Pancreas (tissue), 10 donors: ENCODE measurements around the gene SH3BGRL3. TPM values are rescaled to one million over a fixed set of nuclear protein-coding genes. Genes with fewer than 3 reads are reported as not detected.

Source experiments
- ATAC-seq, 4 donors: fragments of 200-7000 bp; cut with Tn5 transposase; one replicate each; pipeline versions ENCODE4 v1.8.0 to v1.9.1; 2020; ENCODE audit warnings: mild to moderate bottlenecking in 4 of 4, moderate library complexity in 4 of 4
- DNase-seq, 6 donors: peaks; one replicate each; pipeline ENCODE4 v3.0.0-alpha.2; 2020
- FAIRE-seq: peaks from 2 replicates; lab custom pipeline; 2012; peaks lifted over from hg19 to GRCh38; lab: Jason Lieb, UNC
- H3K27ac ChIP-seq, 4 donors: fragments of 200-600 bp; sonication (generic); 1 replicate in 3 of 4; 2 replicates in 1 of 4; pipeline versions ENCODE4 v1.5.0 to v1.8.0; 2020
- H3K27me3 ChIP-seq, 4 donors: fragments of 200-600 bp; one replicate each; pipeline ENCODE4 v1.8.0; 2021
- H3K36me3 ChIP-seq, 3 donors: fragments of 200-600 bp; sonication (generic) in 1 of 3; one replicate each; pipeline versions ENCODE4 v1.5.0 to v1.8.0; 2020 to 2021
- H3K4me1 ChIP-seq, 3 donors: fragments of 200-600 bp; one replicate each; pipeline ENCODE4 v1.8.0; 2021
- H3K4me3 ChIP-seq, 4 donors: fragments of 200-600 bp; sonication (generic) in 2 of 4; one replicate each; pipeline versions ENCODE4 v1.5.0 to v1.8.0; 2020 to 2021
- H3K9me3 ChIP-seq, 4 donors: fragments of 200-600 bp; one replicate each; pipeline ENCODE4 v1.8.0; 2021
- WGBS, 2 donors: extraction: QIAGEN DNeasy Blood & Tissue Kit; methylation state at CpG; one replicate each; pipeline ENCODE4 v1.1.7; 2013; 5-methylcytosine and 5-hydroxymethylcytosine counted together
- intact Hi-C, 3 donors: fragments of 100-400 bp; cut with DNase I; formaldehyde crosslinking; loops; one replicate each; pipeline versions ENCODE4 v1.11.1 to v1.14.2; 2022
- polyA plus RNA-seq, 2 donors: library from polyadenylated mRNA; stranded (reverse); fragments of 200-250 nt; gene quantifications; one replicate each; pipeline ENCODE4 v1.2.3, GENCODE V29; 2013
- total RNA-seq, 6 donors: library from RNA; stranded (reverse); fragmentation: NEBNext Ultra II Directional in 4 of 6; extraction: Animal tissue kit (Norgen Biotek cat#: 25700) in 4 of 6; gene quantifications; one replicate each; pipeline versions ENCODE4 v1.2.1 to v1.2.4, GENCODE V29; 2021 to 2023
- TF ChIP-seq, protein P1 (sequence below), 4 donors: fragments of 200-600 bp; sonication (generic) in 3 of 4; IDR thresholded peaks; one replicate each; pipeline versions ENCODE4 v1.5.0 to v1.8.0; 2021; ENCODE audit warnings: antibody characterized with exemption in 4 of 4
- donor health status: healthy with polysubstance abuse.
- donor health status: DM: no; HTN: no; CAD: no; lungs with moderate emphysema.
- donor health status: DM: no; HTN: no; CAD: no.
- donor health status: control.
- donor health status: control.
- donor health status: Bipolar disorder and iron deficiency.
- donor health status: DM: yes; HTN: yes; CAD: no.
- donor health status: DM: no; HTN: no; CAD: no.
- donor health status: DM: no; HTN: no; CAD: no.
- donor health status: DM: yes; HTN: yes; CAD: no.

SH3BGRL3 gene
- total and polyA plus RNA-seq, 8 donors, result 29.1 to 109 (median 55.9) TPM

DNA sequence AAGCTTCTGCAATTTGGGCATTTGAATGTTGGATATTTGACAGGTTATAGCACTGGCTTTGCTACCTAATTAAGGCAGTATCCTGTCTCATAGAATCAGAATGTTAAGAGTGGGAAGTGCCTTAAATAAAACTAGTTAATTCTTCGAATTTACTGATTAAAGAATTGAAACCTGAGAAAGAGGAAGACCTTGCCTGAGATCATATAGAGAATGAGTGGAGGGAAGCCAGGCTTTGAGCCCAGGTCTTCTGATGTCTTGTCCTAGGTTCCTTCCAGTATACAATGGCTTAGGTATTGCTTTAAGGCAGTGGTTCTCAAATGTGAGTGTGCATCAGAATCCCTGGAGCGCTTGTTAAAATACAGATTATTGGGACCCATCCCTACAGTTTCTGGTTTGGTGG lies 20.9 kb upstream of the SH3BGRL3 start:
- Histone ChIP-seq H3K27me3 (no peaks in the 10 kb centered on the region), H3K36me3 (peaks cover 3 to 14% (median 5%) of the 10 kb centered on the region in 3 donors), H3K9me3 (no peaks in the 10 kb centered on the region), H3K27ac (no peak overlapping the region), H3K4me1 (no peaks in the 10 kb centered on the region), H3K4me3 (no peak overlapping the region)
- DNase-seq (no peak), ATAC-seq (no peak), FAIRE-seq (no peak)
- intact Hi-C loops, result no loop called here
- 77 to 79% methylated on average over 2 of the region's 2 CpGs for WGBS, 2 donors
- TF ChIP-seq, protein P1, sequence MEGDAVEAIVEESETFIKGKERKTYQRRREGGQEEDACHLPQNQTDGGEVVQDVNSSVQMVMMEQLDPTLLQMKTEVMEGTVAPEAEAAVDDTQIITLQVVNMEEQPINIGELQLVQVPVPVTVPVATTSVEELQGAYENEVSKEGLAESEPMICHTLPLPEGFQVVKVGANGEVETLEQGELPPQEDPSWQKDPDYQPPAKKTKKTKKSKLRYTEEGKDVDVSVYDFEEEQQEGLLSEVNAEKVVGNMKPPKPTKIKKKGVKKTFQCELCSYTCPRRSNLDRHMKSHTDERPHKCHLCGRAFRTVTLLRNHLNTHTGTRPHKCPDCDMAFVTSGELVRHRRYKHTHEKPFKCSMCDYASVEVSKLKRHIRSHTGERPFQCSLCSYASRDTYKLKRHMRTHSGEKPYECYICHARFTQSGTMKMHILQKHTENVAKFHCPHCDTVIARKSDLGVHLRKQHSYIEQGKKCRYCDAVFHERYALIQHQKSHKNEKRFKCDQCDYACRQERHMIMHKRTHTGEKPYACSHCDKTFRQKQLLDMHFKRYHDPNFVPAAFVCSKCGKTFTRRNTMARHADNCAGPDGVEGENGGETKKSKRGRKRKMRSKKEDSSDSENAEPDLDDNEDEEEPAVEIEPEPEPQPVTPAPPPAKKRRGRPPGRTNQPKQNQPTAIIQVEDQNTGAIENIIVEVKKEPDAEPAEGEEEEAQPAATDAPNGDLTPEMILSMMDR (IDR thresholded peaks at IDR 0.05), result no peak

DNA sequence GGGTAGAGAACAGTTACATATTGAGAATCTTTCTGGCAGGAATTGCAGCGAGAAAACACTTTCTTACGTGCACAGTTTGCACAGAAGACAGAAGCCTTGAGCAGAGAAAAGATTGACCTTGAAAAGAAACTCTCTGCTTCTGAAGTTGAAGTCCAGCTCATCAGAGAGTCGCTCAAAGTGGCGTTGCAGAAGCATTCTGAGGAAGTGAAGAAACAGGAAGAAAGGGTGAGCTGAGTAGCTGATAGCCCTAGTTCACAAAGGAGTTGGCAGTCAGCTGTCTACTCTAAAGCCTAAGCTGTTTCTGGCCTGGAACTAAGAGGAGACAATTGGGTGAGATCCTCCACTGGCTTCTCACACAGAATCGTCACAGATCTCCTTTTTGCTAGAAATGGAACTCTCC lies 20.3 kb upstream of the SH3BGRL3 start:
- Histone ChIP-seq H3K27me3 (no peaks in the 10 kb centered on the region), H3K27ac (no peak overlapping the region), H3K4me3 (no peak overlapping the region), H3K4me1 (no peaks in the 10 kb centered on the region), H3K9me3 (no peaks in the 10 kb centered on the region), H3K36me3 (peaks cover 3 to 14% (median 5%) of the 10 kb centered on the region in 3 donors)
- TF ChIP-seq, protein P1 (IDR thresholded peaks at IDR 0.05), result no peak
- no peak for FAIRE-seq
- ATAC-seq, result peak in 2 of 4 donors; percentile 34 to 71
- WGBS, 2 donors, result 89 to 96% methylated on average over 5 of the region's 5 CpGs
- no peak for DNase-seq
- intact Hi-C loops, result no loop called here

DNA sequence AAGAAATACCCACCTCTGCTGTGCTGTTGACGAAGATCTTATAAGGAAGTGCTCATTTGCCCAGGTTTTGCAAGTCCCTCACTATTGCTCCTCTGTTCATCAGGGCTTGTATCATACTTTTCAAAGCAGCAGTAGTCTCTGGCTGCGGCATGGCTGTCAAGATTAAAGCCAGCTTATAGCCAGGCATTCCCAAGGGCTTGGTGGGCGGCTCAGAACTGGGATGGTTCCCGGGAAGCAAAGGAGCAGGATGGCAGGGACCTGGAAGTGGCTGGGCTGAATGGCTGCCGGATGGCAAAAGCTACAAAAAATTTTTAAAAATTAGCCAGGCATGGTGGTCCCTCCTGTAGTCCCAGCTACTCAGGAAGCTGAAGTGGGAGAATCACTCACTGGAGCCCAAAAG lies 16.7 kb upstream of the SH3BGRL3 start:
- TF ChIP-seq, protein P1 (IDR thresholded peaks at IDR 0.05), result no peak
- ATAC-seq, result no peak
- no peak overlapping the region for H3K4me3 ChIP-seq
- no peak for DNase-seq
- no peaks in the 10 kb centered on the region for H3K27me3 ChIP-seq
- intact Hi-C loops, result no loop called here
- no peaks in the 10 kb centered on the region for H3K4me1 ChIP-seq
- FAIRE-seq, result no peak
- 92 to 93% methylated on average over 5 of the region's 5 CpGs for WGBS, 2 donors
- H3K36me3 ChIP-seq, result peaks cover 2 to 8% (median 3%) of the 10 kb centered on the region in 3 donors
- no peak overlapping the region for H3K27ac ChIP-seq
- no peaks in the 10 kb centered on the region for H3K9me3 ChIP-seq

DNA sequence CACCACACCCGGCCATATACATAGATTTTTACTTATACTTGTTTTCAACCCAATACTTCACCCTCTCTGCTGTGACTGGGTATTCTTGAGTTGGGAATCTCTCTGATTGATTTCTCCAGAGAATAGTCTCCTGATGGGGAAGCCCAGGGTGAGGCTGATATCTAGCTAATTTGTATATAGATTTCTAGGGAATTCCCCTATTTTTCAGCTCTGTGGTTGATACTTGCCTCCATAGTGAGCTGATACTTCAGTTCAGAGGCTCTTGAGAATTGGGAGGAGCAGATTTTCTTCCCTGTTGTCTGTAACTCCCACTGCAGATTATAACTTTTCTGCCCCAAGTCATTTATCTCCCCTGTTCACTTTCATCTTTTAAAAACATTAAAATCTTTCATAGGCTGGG lies 14.5 kb upstream of the SH3BGRL3 start:
- WGBS, 2 donors, result 93 to 100% methylated on average over 1 of the region's 1 CpG
- Histone ChIP-seq H3K27me3 (no peaks in the 10 kb centered on the region), H3K4me1 (no peaks in the 10 kb centered on the region), H3K4me3 (no peak overlapping the region), H3K36me3 (no peaks in the 10 kb centered on the region), H3K27ac (no peak overlapping the region), H3K9me3 (no peaks in the 10 kb centered on the region)
- DNase-seq (no peak), ATAC-seq (no peak), FAIRE-seq (no peak)
- intact Hi-C loops, result no loop called here
- TF ChIP-seq, protein P1 (IDR thresholded peaks at IDR 0.05), result no peak

DNA sequence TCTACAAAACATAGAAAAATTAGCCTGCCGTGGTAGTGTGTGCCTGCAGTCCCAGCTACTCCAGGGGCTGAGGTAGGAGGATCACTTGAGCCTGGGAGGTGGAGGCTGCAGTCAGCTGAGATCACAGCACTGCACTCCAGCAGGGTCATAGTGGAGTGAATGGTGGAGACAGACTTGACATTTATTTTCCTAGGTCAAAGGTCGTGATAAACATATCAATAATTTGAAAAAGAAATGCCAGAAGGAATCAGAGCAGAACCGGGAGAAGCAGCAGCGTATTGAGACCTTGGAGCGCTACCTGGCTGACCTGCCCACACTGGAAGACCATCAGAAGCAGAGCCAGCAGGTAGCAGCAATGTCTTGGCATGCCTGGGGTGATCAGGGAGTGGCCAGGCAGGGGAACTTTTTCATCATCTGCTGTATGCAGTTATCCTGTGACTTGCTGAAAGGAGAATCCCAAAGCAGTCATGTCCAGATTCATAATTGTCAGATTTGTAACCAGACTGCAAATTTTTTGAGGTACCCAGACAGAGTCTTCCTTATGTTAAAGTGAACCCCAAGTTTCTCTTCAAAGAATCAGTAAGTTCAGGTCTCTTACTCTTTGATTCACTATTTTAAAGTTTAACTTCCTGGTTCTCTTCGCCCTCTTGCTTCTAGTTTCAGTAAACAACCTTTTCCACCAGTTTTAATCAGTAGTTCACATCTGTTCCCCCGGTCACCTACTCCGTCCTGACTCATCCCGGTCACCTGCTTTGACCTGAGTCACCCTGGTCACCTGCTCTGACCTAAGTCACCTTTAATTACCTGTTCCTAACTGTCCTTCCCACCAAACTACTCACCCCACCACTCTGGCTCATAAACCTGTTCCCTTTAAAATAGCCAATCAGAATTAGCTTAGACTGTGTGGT lies 11.3 kb upstream of the SH3BGRL3 start:
- Histone ChIP-seq H3K36me3 (no peaks in the 10 kb centered on the region), H3K27ac (no peak overlapping the region), H3K27me3 (no peaks in the 10 kb centered on the region), H3K4me1 (no peaks in the 10 kb centered on the region), H3K9me3 (no peaks in the 10 kb centered on the region), H3K4me3 (no peak overlapping the region)
- 90 to 93% methylated on average over 9 of the region's 9 CpGs for WGBS, 2 donors
- FAIRE-seq (no peak), DNase-seq (no peak), ATAC-seq (no peak)
- intact Hi-C loops, result no loop called here
- TF ChIP-seq, protein P1 (IDR thresholded peaks at IDR 0.05), result no peak
